DND-41 (cell line): Measurements from ENCODE around the gene MORN4.

ENCODE experiments used
- EZH2 ChIP-seq: IDR thresholded peaks from 3 replicates; pipeline ENCODE4 v1.6.1; 2012; ENCODE audit warnings: borderline replicate concordance, low read depth, mild to moderate bottlenecking, moderate library complexity, low read length, inconsistent platforms; ENCODE audit not compliant: severe bottlenecking
- TF ChIP-seq, protein P1 (sequence below): IDR thresholded peaks from 2 replicates; pipeline ENCODE4 v1.5.1; 2012; ENCODE audit warnings: borderline replicate concordance, low read length, moderate library complexity, mild to moderate bottlenecking; ENCODE audit not compliant: poor library complexity, severe bottlenecking; ENCODE audit errors: extremely low read depth

DNA sequence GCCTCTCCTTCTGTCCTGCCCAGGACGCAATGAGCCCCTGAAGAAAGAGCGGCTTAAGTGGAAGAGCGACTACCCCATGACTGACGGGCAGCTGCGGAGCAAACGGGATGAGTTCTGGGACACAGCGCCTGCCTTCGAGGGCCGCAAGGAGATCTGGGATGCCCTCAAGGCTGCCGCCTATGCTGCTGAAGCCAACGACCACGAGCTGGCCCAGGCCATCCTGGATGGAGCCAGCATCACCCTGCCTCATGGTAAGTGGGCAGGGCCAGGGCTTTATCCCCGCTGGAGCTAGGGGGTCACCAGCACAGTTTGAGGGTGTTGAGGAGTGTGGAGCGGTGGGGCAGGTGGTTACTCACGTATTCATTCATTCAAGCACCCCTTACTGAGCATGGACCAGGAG lies 65.4 kb downstream of the MORN4 start:
- TF ChIP-seq, protein P1, sequence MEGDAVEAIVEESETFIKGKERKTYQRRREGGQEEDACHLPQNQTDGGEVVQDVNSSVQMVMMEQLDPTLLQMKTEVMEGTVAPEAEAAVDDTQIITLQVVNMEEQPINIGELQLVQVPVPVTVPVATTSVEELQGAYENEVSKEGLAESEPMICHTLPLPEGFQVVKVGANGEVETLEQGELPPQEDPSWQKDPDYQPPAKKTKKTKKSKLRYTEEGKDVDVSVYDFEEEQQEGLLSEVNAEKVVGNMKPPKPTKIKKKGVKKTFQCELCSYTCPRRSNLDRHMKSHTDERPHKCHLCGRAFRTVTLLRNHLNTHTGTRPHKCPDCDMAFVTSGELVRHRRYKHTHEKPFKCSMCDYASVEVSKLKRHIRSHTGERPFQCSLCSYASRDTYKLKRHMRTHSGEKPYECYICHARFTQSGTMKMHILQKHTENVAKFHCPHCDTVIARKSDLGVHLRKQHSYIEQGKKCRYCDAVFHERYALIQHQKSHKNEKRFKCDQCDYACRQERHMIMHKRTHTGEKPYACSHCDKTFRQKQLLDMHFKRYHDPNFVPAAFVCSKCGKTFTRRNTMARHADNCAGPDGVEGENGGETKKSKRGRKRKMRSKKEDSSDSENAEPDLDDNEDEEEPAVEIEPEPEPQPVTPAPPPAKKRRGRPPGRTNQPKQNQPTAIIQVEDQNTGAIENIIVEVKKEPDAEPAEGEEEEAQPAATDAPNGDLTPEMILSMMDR = no peak
- no peak for TF ChIP-seq EZH2
